Measurements from ENCODE around the gene NTNG1.

- TF ChIP-seq CTCF (IDR thresholded peaks at IDR 0.05; ENCODE audit: borderline replicate concordance, extremely low read depth, low read length, poor library complexity, severe bottlenecking) (no peak), EZH2 (IDR thresholded peaks at IDR 0.05; ENCODE audit: borderline replicate concordance, low read depth, low read length, severe bottlenecking) (no peak)
These were observed 273.1 kb downstream of the NTNG1 start for GRCh38 chr1:107413951-107414350.

Measured in DND-41 (cell line).